Vagina (tissue), 2 donors: Measurements from ENCODE around the gene PTPN1.

Experiments used
- CTCF ChIP-seq, 3 experiments: fragments of 450-650 bp in 2 of 3; fragments of 200-600 bp in 1 of 3; sonication (generic) in 1 of 3; IDR thresholded peaks; one replicate each; pipeline ENCODE4 v1.5.1; 2017 to 2019; ENCODE audit warnings: antibody characterized with exemption in 3 of 3, mild to moderate bottlenecking in 2 of 3, moderate library complexity in 2 of 3
- POLR2A ChIP-seq, 2 donors: fragments of 450-650 bp; IDR thresholded peaks; one replicate each; pipeline ENCODE4 v1.6.1; 2017; ENCODE audit warnings: antibody characterized with exemption in 2 of 2, mild to moderate bottlenecking in 2 of 2, moderate library complexity in 2 of 2

GRCh38 chr20:50477239-50477872 lies 32.8 kb upstream of the PTPN1 start:
- TF ChIP-seq CTCF (IDR thresholded peaks at IDR 0.05), result no peak
- TF ChIP-seq POLR2A (IDR thresholded peaks at IDR 0.05), result no peak
